Endothelial cell of umbilical vein (primary cell): ENCODE data around the gene BTLA.

Experiments
- CTCF ChIP-seq, 2 donors: IDR thresholded peaks; 1 replicate in 1 of 2; 2 replicates in 1 of 2; pipeline ENCODE4 v1.5.1; 2011; ENCODE audit warnings: low read length in 2 of 2, mild to moderate bottlenecking in 2 of 2, moderate library complexity in 2 of 2, control low read depth in 1 of 2, inconsistent platforms in 1 of 2, low read depth in 1 of 2; ENCODE audit not compliant: insufficient read depth in 1 of 2; ENCODE audit errors: extremely low read depth in 1 of 2
- POLR2A ChIP-seq: IDR thresholded peaks from 2 replicates; pipeline ENCODE4 v1.6.1; 2012; ENCODE audit warnings: low read depth, mild to moderate bottlenecking, control low read depth, low read length
- POLR2AphosphoS5 ChIP-seq: IDR thresholded peaks from 2 replicates; pipeline ENCODE4 v1.6.1; 2012; ENCODE audit warnings: low read depth, mild to moderate bottlenecking, control low read depth, low read length, moderate library complexity; ENCODE audit not compliant: insufficient read depth
- TF ChIP-seq, protein P1 (sequence below): IDR thresholded peaks from 2 replicates; pipeline ENCODE4 v1.6.1; 2011; ENCODE audit not compliant: insufficient read depth, insufficient read length

- TF ChIP-seq CTCF (IDR thresholded peaks at IDR 0.05; ENCODE audit: extremely low read depth in 1 of 2, insufficient read depth in 1 of 2, low read depth in 1 of 2, low read length in 2 of 2) = no peak
- no peak for TF ChIP-seq POLR2A
- no peak for TF ChIP-seq POLR2AphosphoS5
- TF ChIP-seq, protein P1, sequence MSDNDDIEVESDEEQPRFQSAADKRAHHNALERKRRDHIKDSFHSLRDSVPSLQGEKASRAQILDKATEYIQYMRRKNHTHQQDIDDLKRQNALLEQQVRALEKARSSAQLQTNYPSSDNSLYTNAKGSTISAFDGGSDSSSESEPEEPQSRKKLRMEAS = no peak
Measured at GRCh38 chr3:112539825-112540650, 40.8 kb upstream of the BTLA start.
